COLO668 (cell line): ENCODE data around the gene RARG.
"Not testable (repeated sequence)": the region's sequence is repeated elsewhere in the genome, so short reads cannot be mapped to it uniquely, and the experiment has no call there.

ENCODE experiments used
- DNase-seq: peaks from one replicate; lab custom pipeline; 2025; ENCODE audit not compliant: unreplicated experiment; lab: John Stamatoyannopoulos, UW

The RARG gene

DNA sequence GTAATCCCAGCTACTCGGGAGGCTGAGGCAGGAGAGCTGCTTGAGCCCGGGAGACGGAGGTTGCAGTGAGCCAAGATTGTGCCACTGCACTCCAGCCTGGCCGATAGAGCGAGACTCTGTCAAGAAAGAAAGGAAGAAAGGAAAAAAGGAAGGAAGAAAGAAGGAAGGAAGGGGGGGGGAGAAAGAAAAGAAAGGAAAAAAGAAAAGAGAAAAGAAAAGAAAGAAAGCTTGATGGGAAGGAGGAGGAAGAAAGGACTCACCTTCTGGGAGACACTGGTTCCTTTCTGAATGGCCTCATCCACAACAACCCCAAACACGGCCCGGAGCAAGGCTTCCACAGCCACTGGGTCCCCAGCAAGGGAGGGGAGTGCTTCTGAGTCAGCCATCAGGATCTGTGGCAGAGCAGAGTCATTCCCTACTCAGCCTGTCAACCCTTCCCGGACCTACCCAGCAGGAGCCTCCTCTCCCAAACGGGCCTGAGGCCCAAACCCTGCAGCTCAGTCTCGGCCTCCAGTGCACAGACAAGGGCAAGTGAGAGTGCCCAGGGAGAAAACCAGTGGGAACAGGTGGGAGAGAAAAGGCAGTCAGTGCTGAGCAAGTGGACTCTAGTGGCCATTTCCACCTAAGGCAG lies 58.8 kb downstream of the RARG start:
- no peak for DNase-seq

DNA sequence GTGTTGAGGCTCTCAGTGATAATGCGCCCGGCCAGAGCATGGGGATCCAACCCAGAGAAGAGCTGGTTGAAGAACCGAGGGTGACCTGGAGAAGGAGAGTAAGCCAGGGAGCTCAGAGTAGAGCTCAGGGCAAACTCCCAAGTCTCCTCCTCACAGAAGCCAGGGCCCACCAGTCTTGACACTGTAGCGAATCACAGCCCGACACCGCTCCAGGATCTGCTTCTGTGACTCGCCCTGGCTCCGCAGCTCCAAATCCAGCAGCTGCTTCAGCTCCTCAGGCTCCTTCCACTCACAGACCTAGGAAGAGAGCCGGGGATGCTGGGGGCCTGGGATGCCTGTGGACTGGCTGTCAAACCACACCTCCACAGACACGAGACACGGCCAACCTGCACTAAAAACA lies 59.7 kb downstream of the RARG start:
- no peak for DNase-seq

DNA sequence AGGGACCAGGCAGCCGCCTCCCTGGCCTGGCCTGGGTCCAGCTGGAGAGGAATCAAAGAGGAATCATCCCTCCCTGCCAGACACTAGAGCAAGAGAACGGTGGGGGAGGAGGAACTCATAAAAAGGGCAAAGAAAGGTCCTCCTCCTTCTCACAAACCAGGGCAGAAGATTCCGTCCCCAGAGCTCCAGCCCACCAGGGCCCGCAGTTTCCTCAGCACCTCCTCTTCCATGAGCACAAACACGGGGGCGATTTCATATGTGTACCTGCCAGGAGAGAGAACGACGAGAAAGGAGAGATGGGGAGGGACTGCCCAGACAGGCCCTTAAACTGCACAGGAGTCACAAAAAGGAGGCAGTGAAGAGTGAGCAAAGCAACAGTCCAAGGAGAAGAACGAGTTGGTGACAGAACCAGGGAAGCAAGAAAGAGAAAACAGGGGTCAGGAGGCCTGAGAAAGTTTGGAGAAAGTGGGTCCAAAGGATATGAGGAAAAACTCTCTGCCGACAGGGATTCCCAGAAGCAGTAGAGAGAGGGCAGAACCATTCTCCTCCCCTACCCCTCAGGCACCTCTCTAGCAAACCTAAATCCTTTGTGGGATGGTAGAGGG lies 60.2 kb downstream of the RARG start:
- no peak for DNase-seq

DNA sequence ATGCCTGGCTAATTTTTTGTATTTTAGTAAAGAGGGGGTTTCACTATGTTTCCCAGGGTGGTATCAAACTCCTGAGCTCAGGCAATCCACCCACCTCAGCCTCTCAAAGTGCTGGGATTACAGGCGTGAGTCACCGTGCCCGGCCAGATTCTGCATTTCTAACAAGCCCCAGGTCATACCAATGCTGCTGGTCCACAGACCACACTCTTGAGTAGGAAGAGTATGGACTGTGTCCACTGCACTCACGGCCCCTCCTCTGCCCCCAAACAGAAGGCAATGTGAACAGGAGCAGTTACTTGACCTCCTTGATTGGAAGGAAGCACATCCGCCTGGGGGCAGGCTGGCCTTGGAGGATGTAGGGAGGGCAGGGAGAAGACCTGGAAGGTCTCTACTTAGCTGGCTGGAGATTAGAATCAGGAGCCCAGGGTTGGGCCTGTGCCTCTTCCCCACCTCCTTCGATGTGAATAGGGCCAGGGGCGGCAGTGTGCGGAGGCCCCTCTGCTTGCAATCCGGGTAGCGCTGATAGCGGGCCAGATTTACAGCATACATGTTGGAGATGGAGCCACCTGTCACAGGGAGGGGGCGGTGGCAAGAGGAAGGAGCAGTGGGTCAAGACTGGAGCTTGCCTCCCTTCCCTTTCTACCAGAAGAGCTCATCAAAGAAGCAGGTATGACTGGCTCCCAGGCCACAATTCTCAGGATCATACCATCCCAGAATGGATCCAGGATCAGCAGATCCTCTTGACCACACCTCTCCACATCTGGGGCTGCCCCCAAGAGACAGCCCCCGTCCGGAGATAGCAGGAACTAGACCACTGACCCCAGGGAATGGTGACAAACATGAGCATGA lies 60.9 kb downstream of the RARG start:
- no peak for DNase-seq

DNA sequence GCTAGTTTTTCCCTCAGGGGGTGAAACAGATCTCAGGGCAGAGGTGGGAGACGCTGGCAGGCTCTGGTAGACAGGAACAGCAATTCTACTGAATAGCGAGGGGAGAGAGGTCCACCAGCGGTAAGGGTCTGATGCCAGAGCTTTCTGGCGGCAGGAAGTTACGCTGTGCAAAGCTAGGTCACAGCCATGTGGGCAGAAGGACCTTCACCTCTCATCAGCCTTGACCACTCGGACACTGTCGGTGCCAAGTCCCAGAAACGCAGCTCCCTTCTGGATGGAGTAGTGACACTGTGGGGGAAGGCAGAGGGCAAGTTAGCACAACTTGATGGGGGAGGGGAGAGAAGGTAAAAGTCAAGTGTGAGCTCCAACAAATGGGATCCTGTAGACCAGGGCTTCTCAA lies 61.8 kb downstream of the RARG start:
- no peak for DNase-seq

DNA sequence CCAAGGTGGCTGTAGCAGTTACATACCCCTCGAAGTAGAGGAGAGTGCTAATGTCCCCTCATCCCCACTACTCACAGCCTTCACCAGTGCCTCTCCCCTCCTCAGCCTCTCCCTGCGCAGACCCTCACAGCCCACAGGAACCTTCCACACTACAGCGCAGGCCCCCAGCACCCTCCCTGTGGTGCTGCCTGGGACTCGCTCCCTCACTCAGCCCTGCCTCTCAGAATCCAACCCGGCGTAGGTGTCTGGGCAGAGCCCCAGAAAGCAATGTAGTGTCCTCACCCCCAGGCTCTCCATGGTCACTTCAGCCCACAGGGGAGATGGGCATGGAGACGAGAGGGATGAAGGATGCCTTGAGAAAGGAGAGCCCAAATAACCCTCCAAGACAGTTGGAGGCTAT lies 62.4 kb downstream of the RARG start:
- DNase-seq = no peak

DNA sequence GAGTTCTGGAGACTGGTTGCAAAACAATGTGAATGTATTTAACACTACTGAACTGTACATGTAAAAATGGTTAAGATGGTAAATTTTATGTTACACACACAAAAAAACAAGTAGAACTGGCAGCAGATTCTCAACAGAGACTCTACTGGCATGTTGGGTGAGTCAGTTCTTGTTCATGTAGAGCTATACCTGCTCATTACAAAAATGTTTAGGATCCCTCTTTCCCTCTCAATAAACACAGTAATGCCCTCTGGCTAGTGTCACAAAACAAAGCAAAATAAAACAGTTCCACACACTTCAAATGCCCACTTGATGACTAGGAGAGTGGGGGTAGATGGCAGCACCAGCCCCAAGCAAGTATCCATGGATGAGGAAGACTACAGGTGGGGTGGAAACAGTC lies 65.2 kb downstream of the RARG start:
- no peak for DNase-seq

DNA sequence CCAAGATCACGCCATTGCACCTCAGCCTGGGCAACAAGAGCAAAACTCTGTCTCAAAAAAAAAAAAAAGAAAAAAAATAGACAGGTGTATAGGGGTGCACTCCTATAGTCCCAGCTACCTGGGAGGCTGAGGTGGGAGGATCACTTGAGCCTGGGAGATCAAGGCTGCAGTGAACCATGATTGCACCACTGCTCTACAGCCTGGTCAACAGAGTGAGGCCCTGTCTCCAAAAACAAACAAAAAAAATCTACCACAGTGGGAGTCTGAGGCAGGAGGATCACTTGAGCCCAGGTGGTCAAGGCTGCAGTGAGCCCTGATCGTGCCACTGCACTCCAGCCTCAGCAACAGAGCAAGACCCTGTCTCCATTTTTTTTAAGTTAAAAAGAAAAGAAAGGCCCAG lies 69.0 kb downstream of the RARG start:
- not testable (repeated sequence) for DNase-seq

DNA sequence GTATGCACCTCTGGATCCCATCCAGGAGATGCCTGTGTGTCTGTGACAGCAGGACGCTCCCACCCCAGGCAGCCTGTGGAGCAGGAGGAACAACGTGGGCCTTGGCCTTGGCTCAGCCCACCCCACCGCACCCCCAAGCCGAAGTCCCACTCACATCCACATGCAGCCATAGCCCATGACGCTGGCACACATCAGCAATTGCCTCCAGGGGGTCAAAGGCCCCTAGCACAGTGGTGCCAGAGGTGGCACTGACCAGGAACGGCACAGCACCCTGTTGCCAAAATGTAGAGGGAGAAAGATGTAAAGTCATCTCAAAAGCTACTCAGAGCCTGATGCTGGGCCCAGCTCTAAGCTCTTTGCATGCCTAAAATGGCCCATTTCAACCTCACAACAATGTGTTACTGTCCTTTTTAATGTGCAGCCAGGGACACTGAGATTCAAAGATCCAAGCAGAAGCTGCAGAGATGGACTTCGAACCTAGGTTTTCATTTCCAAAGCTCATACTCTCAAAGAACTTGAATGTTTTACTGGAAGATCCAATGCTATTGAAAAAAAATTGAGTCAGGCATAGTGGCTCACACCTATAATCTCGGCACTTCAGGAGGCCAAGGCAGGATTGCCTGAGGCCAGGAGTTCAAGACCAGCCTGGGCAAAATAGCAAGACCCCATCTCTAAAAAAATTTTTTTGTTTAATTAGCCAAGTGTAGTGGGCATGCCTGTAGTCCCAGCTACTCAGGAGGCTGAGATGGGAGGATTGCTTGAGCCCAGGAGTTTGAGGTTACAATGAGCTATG lies 70.7 kb downstream of the RARG start:
- no peak for DNase-seq

DNA sequence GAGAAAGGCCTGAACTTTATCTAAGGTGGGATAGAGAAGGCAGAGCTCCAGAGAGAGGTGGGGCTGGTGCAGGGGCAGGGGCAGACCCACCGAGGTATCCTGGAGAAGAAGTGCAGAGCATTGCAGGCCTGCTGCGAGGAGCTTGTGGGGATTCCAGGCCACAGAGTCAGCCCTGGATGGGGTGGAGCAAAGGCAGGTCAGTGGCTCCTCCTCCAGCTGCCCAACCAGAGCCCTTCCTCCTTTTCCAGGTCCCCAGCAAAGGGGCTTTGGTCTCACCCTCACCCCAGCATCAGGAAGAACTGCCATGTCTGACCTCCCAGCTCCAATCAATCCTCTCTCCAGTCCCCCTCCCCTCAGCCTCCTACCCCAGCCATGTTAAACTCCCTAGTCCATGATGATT lies 71.3 kb downstream of the RARG start:
- no peak for DNase-seq
